ENCODE measurements around the gene KIF1C. TPM values are rescaled to one million over a fixed set of nuclear protein-coding genes. Genes with fewer than 3 reads are reported as not detected.

Gene KIF1C
- total and polyA plus RNA-seq, 9 of the 15 experiments (the other 6 are each of a cell fraction or from before 2014, with no cell fraction given), result 0.38 to 68.4 (median 25.1) TPM

- TF ChIP-seq E4F1 (CRISPR knock-in tag; IDR thresholded peaks at IDR 0.05; ENCODE audit: borderline replicate concordance), result no peak
- no peak for TF ChIP-seq TGIF2 (CRISPR knock-in tag; IDR thresholded peaks at IDR 0.05)
- no peak for TF ChIP-seq POLR3G (IDR thresholded peaks at IDR 0.05; ENCODE audit: extremely low read depth, insufficient read length, insufficient replicate concordance)
- no peak for TF ChIP-seq ATF6 (CRISPR knock-in tag; IDR thresholded peaks at IDR 0.05)
- no peak for TF ChIP-seq EWSR1 (IDR thresholded peaks at IDR 0.05; ENCODE audit: borderline replicate concordance, low read depth, partially characterized antibody)
- TF ChIP-seq KAT7 (CRISPR knock-in tag; IDR thresholded peaks at IDR 0.05; ENCODE audit: borderline replicate concordance), result no peak
- no peak for TF ChIP-seq ZNF384 (IDR thresholded peaks at IDR 0.05; ENCODE audit: low read depth, low read length)
- TF ChIP-seq UBTF (IDR thresholded peaks at IDR 0.05; ENCODE audit: borderline replicate concordance in 1 of 2, low read depth in 2 of 2, low read length in 2 of 2), result no peak; a peak in 1 of 4 replicates
- 0 out of 2 replicates have a peak, but pooled peaks have one; percentile 25 for TF ChIP-seq HOMEZ (CRISPR knock-in tag; IDR thresholded peaks at IDR 0.05)
- TF ChIP-seq ZFP91 (CRISPR knock-in tag; IDR thresholded peaks at IDR 0.05), result no peak
- TF ChIP-seq ZNF316 (IDR thresholded peaks at IDR 0.05), result no peak
- TF ChIP-seq ARID3A (IDR thresholded peaks at IDR 0.05; ENCODE audit: borderline replicate concordance, low read depth, low read length), result no peak
- TF ChIP-seq SMARCC2 (IDR thresholded peaks at IDR 0.05; ENCODE audit: low read depth), result no peak
- TF ChIP-seq ZNF717 (CRISPR knock-in tag; IDR thresholded peaks at IDR 0.05), result no peak
These were observed 48.3 kb upstream of the KIF1C start (continued) for GRCh38 chr17:4949321-4950074.

Data from K562 (cell line).